ENCODE measurements around the gene ATOSA.
A peak's percentile ranks its signal among the peaks of the same experiment; 100 is the strongest.

Gene ATOSA

GRCh38 chr15:52679232-52680040, at the start of gene ATOSA:
ATOSA (minus strand) TSS chr15:52679388; CDS start chr15:52678021, 1,367 bp downstream.
- peak; percentile 80 to 86 (median 82) for DNase-seq

GRCh38 chr15:52728899-52729298, 49.7 kb upstream of the ATOSA start:
- DNase-seq: no peak

GRCh38 chr15:52727815-52728214, 48.6 kb upstream of the ATOSA start:
- no peak for DNase-seq

GRCh38 chr15:52726195-52726594, 47.0 kb upstream of the ATOSA start:
- no peak for DNase-seq

- no peak for DNase-seq
Observed at GRCh38 chr15:52718551-52718950, 39.4 kb upstream of the ATOSA start.

GRCh38 chr15:52717924-52718323, 38.7 kb upstream of the ATOSA start:
- DNase-seq: no peak

- no peak for DNase-seq
Observed at GRCh38 chr15:52717481-52717880, 38.3 kb upstream of the ATOSA start.

GRCh38 chr15:52716536-52716935, 37.3 kb upstream of the ATOSA start:
- no peak for DNase-seq

GRCh38 chr15:52715411-52715810, 36.2 kb upstream of the ATOSA start:
- no peak for DNase-seq

- DNase-seq: no peak
Observed at GRCh38 chr15:52714968-52715367, 35.8 kb upstream of the ATOSA start.

GRCh38 chr15:52710708-52711389, 31.7 kb upstream of the ATOSA start:
- DNase-seq: no peak

GRCh38 chr15:52710050-52710707, 31.0 kb upstream of the ATOSA start:
- no peak for DNase-seq

- DNase-seq: no peak
Observed at GRCh38 chr15:52709187-52709981, 30.2 kb upstream of the ATOSA start.

GRCh38 chr15:52706091-52706490, 26.9 kb upstream of the ATOSA start:
- no peak for DNase-seq

GRCh38 chr15:52702390-52702789, 23.2 kb upstream of the ATOSA start:
- no peak for DNase-seq

GRCh38 chr15:52699457-52699856, 20.3 kb upstream of the ATOSA start:
- DNase-seq: no peak

GRCh38 chr15:52698514-52698913, 19.3 kb upstream of the ATOSA start:
- DNase-seq: no peak

GRCh38 chr15:52697051-52697450, 17.9 kb upstream of the ATOSA start:
- no peak for DNase-seq

GRCh38 chr15:52695154-52695553, 16.0 kb upstream of the ATOSA start:
- DNase-seq: no peak

GRCh38 chr15:52689562-52689961, 10.4 kb upstream of the ATOSA start:
- DNase-seq: no peak

- DNase-seq: no peak
Observed at GRCh38 chr15:52683580-52683979, 4.4 kb upstream of the ATOSA start.

- DNase-seq: no peak
Observed at GRCh38 chr15:52682781-52683180, 3.6 kb upstream of the ATOSA start.

GRCh38 chr15:52682200-52682599, 3.0 kb upstream of the ATOSA start:
- DNase-seq: no peak
